PC-3 (cell line): ENCODE results near the gene SIGLEC15.

Experiments used
- CTCF ChIP-seq: fragments of 300-600 bp; sonication (generic); conservative IDR thresholded peaks from 2 replicates; pipeline ENCODE4 v1.5.1; 2017; ENCODE audit warnings: antibody characterized with exemption, low read depth, mild to moderate bottlenecking, low read length
- EZH2phosphoT487 ChIP-seq: fragments of 300-600 bp; sonication (generic); IDR thresholded peaks from 2 replicates; pipeline ENCODE4 v1.6.1; 2018; ENCODE audit warnings: mild to moderate bottlenecking, antibody characterized with exemption, low read length, borderline replicate concordance

DNA sequence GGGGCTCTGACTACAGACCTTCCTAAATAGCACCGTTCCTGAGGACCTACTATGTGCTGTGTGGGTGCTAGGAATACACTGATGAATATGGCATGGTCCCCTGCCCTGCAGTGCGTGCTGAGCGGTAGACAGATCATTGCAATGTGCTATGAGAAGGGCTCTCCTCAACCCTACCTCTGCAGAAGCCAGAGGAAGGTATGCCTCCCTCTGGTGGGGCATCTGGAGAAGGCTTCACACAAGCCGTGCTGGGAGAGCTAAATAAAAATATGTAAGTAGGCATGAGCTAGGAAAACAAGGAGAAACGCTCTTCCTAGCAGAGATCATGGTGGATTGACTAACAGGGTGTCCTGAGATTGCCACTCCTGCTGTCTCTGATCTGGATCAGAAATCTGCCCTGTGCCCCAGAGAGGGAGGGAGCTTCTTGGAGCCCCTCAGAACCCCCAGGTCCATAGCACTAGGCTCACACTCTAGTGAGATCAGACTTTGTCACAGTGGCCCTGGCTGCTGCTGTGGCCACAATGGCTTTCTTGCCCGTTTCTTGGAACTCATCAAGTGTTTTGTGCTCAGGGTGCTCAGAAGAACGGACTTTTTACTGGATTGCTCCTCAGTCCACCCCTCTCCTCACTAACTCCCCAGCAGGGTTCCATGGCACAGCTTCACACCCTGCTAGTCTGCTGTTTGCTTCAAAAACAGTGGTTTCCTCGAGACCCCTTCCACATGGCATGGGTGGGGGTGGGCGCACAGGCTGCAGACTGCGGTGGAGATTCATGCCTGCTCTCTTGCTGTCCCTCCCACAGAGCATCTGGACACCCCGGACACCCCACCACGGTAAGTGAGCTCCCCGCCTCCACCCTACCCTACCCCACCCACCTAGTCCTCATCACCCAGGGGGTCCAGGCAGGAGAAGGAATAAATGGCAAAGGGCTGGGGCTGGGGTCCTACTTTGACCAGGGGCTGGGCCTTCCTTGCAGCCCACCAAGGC lies 14.2 kb downstream of the SIGLEC15 start:
- TF ChIP-seq CTCF (peak; percentile 61), EZH2phosphoT487 (no peak)
